ENCODE data around the gene CMTR1. TPM values are rescaled to one million over a fixed set of nuclear protein-coding genes. Genes with fewer than 3 reads are reported as not detected.
A peak's percentile ranks its signal among the peaks of the same experiment; 100 is the strongest.
"Not testable (repeated sequence)": the region's sequence is repeated elsewhere in the genome, so short reads cannot be mapped to it uniquely, and the experiment has no call there.

Gene CMTR1
- total and polyA plus RNA-seq, 12 donors = 13.1 to 37.0 (median 33.1) TPM

DNA sequence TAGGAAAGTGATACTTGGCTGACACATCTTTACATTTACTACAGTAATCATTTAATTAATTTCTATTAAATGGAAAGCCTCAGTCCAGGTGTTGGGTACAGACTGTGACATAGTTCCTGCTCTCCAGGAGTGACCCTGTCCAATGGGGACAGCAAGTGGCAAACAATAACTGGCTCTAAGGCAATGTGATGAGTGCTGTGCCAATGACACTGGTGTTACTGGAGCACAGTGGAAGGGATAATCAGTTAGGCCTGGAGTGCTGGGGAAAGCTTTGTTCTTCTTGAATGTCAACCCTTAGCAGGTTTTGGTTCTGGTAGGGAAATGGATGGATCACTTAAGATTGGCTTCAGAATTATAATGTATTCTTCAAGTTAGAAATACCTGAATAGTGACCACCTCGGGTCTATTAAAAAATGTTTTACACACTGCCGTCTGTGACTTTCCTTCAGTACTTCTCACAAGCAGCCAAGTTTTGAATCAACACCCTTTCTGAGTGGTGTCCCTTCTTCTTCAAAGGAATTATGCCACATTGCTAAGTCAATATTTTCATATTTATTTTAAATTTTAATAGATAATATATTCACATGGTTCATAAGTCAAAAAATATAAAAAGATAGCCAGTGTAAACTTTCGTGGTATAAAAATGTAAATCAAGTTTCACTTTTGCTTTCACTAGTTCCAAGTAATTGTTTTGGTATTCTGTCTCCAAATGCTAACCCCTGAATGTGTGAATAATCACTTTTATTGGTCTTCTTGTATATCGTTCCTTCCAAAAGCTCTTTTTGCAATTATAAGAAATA, 9.6 kb downstream of the CMTR1 start:
- 36 to 57% methylated on average over 4 of the region's 4 CpGs for WGBS, 2 donors
- Histone ChIP-seq H3K36me3 (peaks cover 0 to 84% (median 30%) of the 10 kb centered on the region in 9 donors), H3K9me3 (no peaks in the 10 kb centered on the region), H3K27me3 (no peaks in the 10 kb centered on the region), H3K4me1 (peaks cover 0 to 62% (median 30%) of the 10 kb centered on the region in 9 donors), H3K27ac (peak overlapping the region in 9 of 10 donors; percentile 5 to 86 (median 71)), H3K4me3 (peak overlapping the region in 9 of 10 donors; percentile 0 to 39 (median 18))
- intact Hi-C loops (cut with DNase I) = no loop called here
- no peak for TF ChIP-seq CTCF (IDR thresholded peaks at IDR 0.05)
- ATAC-seq (peak; percentile 68 to 95 (median 85)), DNase-seq (peak in 1 of 2 donors; percentile 10)

GRCh38 chr6:37443216-37443542, 10.2 kb downstream of the CMTR1 start:
- intact Hi-C loops (cut with DNase I); DNase-seq; H3K27me3 ChIP-seq; H3K9me3 ChIP-seq; ATAC-seq: not testable (repeated sequence)
- WGBS, 2 donors = 85 to 87% methylated on average over 5 of the region's 5 CpGs
- peaks cover 0 to 84% (median 27%) of the 10 kb centered on the region in 9 donors for H3K36me3 ChIP-seq
- H3K4me1 ChIP-seq = peaks cover 0 to 59% (median 30%) of the 10 kb centered on the region in 9 donors
- peak overlapping the region; percentile 5 to 86 (median 67) for H3K27ac ChIP-seq
- H3K4me3 ChIP-seq = peak overlapping the region in 8 of 10 donors; percentile 1 to 39 (median 24)

- ATAC-seq (no peak), DNase-seq (no peak)
- H3K4me1 ChIP-seq = no peaks in the 10 kb centered on the region
- H3K9me3 ChIP-seq = no peaks in the 10 kb centered on the region
- no peak overlapping the region for H3K4me3 ChIP-seq
- no peak for TF ChIP-seq CTCF (IDR thresholded peaks at IDR 0.05)
- H3K27ac ChIP-seq = no peak overlapping the region
- intact Hi-C loops (cut with DNase I) = no loop called here
- no peaks in the 10 kb centered on the region for H3K27me3 ChIP-seq
- peaks cover 0 to 100% (median 54%) of the 10 kb centered on the region in 9 donors for H3K36me3 ChIP-seq
- 94% methylated on average over 4 of the region's 4 CpGs for WGBS, 2 donors
Measured at GRCh38 chr6:37449984-37450383, 17.0 kb downstream of the CMTR1 start.

DNA sequence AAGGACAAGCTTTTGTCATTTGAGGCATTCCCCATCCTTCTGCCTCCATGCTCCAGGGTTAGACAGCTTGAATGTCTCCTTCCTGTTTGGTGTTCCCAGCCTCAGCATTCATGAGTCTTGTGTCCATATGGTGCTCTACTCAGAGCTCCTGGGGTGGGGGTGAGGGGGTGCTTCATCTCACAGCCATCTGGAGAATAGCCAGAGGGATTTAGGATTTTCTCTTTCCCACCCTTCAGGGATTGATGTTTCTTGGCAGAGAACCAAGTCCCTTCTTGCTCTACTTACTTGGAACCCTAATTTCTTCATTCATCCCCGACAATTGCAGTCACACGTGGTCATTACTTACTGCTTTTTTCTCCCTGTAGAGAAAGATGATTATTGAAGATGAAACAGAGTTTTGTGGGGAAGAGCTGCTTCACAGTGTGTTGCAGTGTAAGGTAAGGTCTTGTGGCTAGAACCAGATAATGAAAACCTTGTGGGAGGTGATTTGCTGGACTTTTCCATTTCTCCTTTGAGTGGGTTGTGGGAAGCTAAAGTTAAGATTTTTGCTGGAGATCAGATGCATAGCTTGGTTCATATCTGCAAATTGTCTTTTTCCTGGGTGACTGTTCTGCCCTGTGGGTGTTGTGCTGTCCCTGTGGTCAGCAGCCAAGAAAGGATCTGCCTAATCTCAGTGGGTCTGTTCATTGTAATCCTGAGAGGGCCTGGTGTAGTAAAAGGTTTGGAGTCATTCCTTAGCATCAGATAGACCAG, 18.6 kb downstream of the CMTR1 start:
- no peak for TF ChIP-seq CTCF (IDR thresholded peaks at IDR 0.05)
- intact Hi-C loops (cut with DNase I) = no loop called here
- no peak for ATAC-seq
- H3K4me3 ChIP-seq = no peak overlapping the region
- no peak overlapping the region for H3K27ac ChIP-seq
- DNase-seq = no peak
- WGBS, 2 donors = 80 to 84% methylated on average over 2 of the region's 2 CpGs
- H3K27me3 ChIP-seq = no peaks in the 10 kb centered on the region
- peaks cover 0 to 100% (median 56%) of the 10 kb centered on the region in 9 donors for H3K36me3 ChIP-seq
- H3K4me1 ChIP-seq = no peaks in the 10 kb centered on the region
- H3K9me3 ChIP-seq = no peaks in the 10 kb centered on the region

All from heart right ventricle (tissue), 16 donors.